Endothelial cell of umbilical vein (primary cell): Measurements from ENCODE around the gene RAD1. TPM values are rescaled to one million over a fixed set of nuclear protein-coding genes. Genes with fewer than 3 reads are reported as not detected.

Source experiments
- BruUV-seq: library from RNA; stranded (reverse); fragments of 400-500 nt; replicated peaks from 2 replicates; lab custom pipeline; 2021; lab: Mats Ljungman, UMichigan
- CTCF ChIA-PET: fragments of 300-600, 350-600 bp; sonication (Branson Sonifier 250); formaldehyde crosslinking; loops from one replicate; lab custom pipeline; 2021; ENCODE audit warnings: antibody characterized with exemption, inconsistent platforms; lab: Charles Lee
- POLR2A ChIA-PET: fragments of 300-600, 350-600 bp; sonication (Branson Sonifier 250); formaldehyde crosslinking; loops from one replicate; lab custom pipeline; 2021; ENCODE audit warnings: antibody characterized with exemption, inconsistent platforms; lab: Charles Lee
- DNase-seq: peaks from one replicate; pipeline ENCODE4 v3.0.0-alpha.2; 2011; ENCODE audit warnings: low read depth, low spot score
- FAIRE-seq: peaks from 2 replicates; lab custom pipeline; 2011; peaks lifted over from hg19 to GRCh38; lab: Jason Lieb, UNC
- H2AFZ ChIP-seq: 2 replicates; pipeline ENCODE4 v1.6.0; 2012; ENCODE audit warnings: low read depth, low read length, control low read depth, inconsistent platforms
- H3K27ac ChIP-seq: 2 replicates; pipeline ENCODE4 v1.5.1; 2011; ENCODE audit warnings: low read depth, mild to moderate bottlenecking, control low read depth, low read length, moderate library complexity; ENCODE audit not compliant: insufficient read depth
- H3K27me3 ChIP-seq, 2 experiments: 2 replicates each; pipeline versions ENCODE4 v1.6.0 to v1.6.1; 2011; ENCODE audit warnings: low read length in 2 of 2, mixed read lengths in 1 of 2; ENCODE audit not compliant: control insufficient read depth in 2 of 2, insufficient read depth in 2 of 2
- H3K36me3 ChIP-seq, 2 experiments: 2 replicates in 1 of 2; 3 replicates in 1 of 2; pipeline ENCODE4 v1.5.1; 2011; ENCODE audit warnings: low read length in 2 of 2, mild to moderate bottlenecking in 1 of 2, moderate library complexity in 1 of 2; ENCODE audit not compliant: control insufficient read depth in 2 of 2, insufficient read depth in 2 of 2; ENCODE audit errors: extremely low read depth in 1 of 2
- H3K4me1 ChIP-seq: 3 replicates; pipeline ENCODE4 v1.5.1; 2011; ENCODE audit warnings: mild to moderate bottlenecking, low read length; ENCODE audit not compliant: control insufficient read depth, insufficient read depth; ENCODE audit errors: extremely low read depth
- H3K4me2 ChIP-seq: 2 replicates; pipeline ENCODE4 v1.6.1; 2011; ENCODE audit warnings: low read length, control low read depth, mixed read lengths; ENCODE audit not compliant: insufficient read depth
- H3K4me3 ChIP-seq, 3 experiments: fragments of 200-600 bp in 1 of 3; sonication (generic), shearing (Covaris generic) in 1 of 3; replicated peaks in 1 of 3; 2 replicates each; pipeline ENCODE4 v1.5.1; 2011 to 2016; ENCODE audit warnings: control low read depth in 3 of 3, low read length in 3 of 3, mild to moderate bottlenecking in 2 of 3, inconsistent platforms in 1 of 3, low read depth in 1 of 3, moderate library complexity in 1 of 3; ENCODE audit not compliant: insufficient read depth in 1 of 3
- H3K79me2 ChIP-seq: 2 replicates; pipeline ENCODE4 v1.6.0; 2012; ENCODE audit warnings: low read length, inconsistent platforms; ENCODE audit not compliant: control insufficient read depth, insufficient read depth
- H3K9ac ChIP-seq: replicated peaks from 2 replicates; pipeline ENCODE3; 2011; ENCODE audit warnings: low read length, control low read depth; ENCODE audit not compliant: insufficient read depth; ENCODE audit errors: extremely low read depth
- H3K9me1 ChIP-seq: replicated peaks from 3 replicates; pipeline ENCODE4 v1.6.0; 2011; ENCODE audit warnings: mild to moderate bottlenecking, low read length; ENCODE audit not compliant: control insufficient read depth, insufficient read depth; ENCODE audit errors: extremely low read depth
- H3K9me3 ChIP-seq: replicated peaks from 2 replicates; pipeline ENCODE4 v1.5.1; 2012; ENCODE audit warnings: low read length, inconsistent platforms; ENCODE audit not compliant: control insufficient read depth, insufficient read depth
- H4K20me1 ChIP-seq: replicated peaks from 2 replicates; pipeline ENCODE3; 2011; ENCODE audit warnings: mild to moderate bottlenecking, low read length; ENCODE audit not compliant: control insufficient read depth, insufficient read depth; ENCODE audit errors: extremely low read depth
- EZH2 ChIP-seq: IDR thresholded peaks from 2 replicates; pipeline ENCODE4 v1.6.1; 2012; ENCODE audit warnings: borderline replicate concordance, low read depth, mild to moderate bottlenecking, moderate library complexity, low read length, inconsistent platforms; ENCODE audit not compliant: severe bottlenecking
- FOS ChIP-seq: IDR thresholded peaks from 2 replicates; pipeline ENCODE4 v1.6.1; 2011; ENCODE audit warnings: mild to moderate bottlenecking, low read length, moderate library complexity, borderline replicate concordance; ENCODE audit not compliant: insufficient read depth
- GATA2 ChIP-seq: IDR thresholded peaks from 2 replicates; pipeline ENCODE4 v1.7.0; 2011; ENCODE audit warnings: low read depth, mild to moderate bottlenecking, moderate library complexity, mixed read lengths, low read length; ENCODE audit not compliant: insufficient read length, insufficient read depth
- JUN ChIP-seq: IDR thresholded peaks from 2 replicates; pipeline ENCODE4 v1.6.1; 2011; ENCODE audit warnings: borderline replicate concordance, low read depth; ENCODE audit not compliant: insufficient read length, insufficient read depth
- MYC ChIP-seq: IDR thresholded peaks from one replicate; pipeline ENCODE4 v1.6.1; 2011; ENCODE audit warnings: mild to moderate bottlenecking, low read depth, low read length
- POLR2A ChIP-seq: IDR thresholded peaks from 2 replicates; pipeline ENCODE4 v1.6.1; 2012; ENCODE audit warnings: low read depth, mild to moderate bottlenecking, control low read depth, low read length
- POLR2AphosphoS5 ChIP-seq: IDR thresholded peaks from 2 replicates; pipeline ENCODE4 v1.6.1; 2012; ENCODE audit warnings: low read depth, mild to moderate bottlenecking, control low read depth, low read length, moderate library complexity; ENCODE audit not compliant: insufficient read depth
- dilution Hi-C: fragments of 300-500 bp; cut with MboI; formaldehyde crosslinking; loops from one replicate; pipeline ENCODE4 v1.15.0; 2019; ENCODE audit warnings: low sequenced_read_pairs; ENCODE audit not compliant: extremely low pct_ligation_motif_present
- intact Hi-C: fragments of 100-400 bp; cut with micrococcal nuclease; formaldehyde crosslinking; loops from one replicate; pipeline ENCODE4 v1.10.0; 2022
- polyA plus RNA-seq, 4 experiments: library from polyadenylated mRNA; depleted of rRNA in 3 of 4; stranded (reverse) in 3 of 4; unstranded in 1 of 4; fragments of >200 nt; gene quantifications; 2 replicates each; pipeline versions ENCODE4 v1.2.1 to v1.2.3, GENCODE V29; 2011 to 2012; ENCODE audit warnings: missing spikeins in 1 of 4
- total RNA-seq: library from RNA; stranded (reverse); gene quantifications from 2 replicates; pipeline ENCODE4 v1.2.3, GENCODE V29; 2021
- TF ChIP-seq, protein P1 (sequence below): IDR thresholded peaks from 2 replicates; pipeline ENCODE4 v1.6.1; 2011; ENCODE audit not compliant: insufficient read depth, insufficient read length
- TF ChIP-seq, protein P2 (sequence below), 2 donors: IDR thresholded peaks; 1 replicate in 1 of 2; 2 replicates in 1 of 2; pipeline ENCODE4 v1.5.1; 2011; ENCODE audit warnings: low read length in 2 of 2, mild to moderate bottlenecking in 2 of 2, moderate library complexity in 2 of 2, control low read depth in 1 of 2, inconsistent platforms in 1 of 2, low read depth in 1 of 2; ENCODE audit not compliant: insufficient read depth in 1 of 2; ENCODE audit errors: extremely low read depth in 1 of 2

RAD1 gene
- total and polyA plus RNA-seq, 2 donors (not counting 3 experiments of a cell fraction or from before 2014, with no cell fraction given), result 10.7 to 22.2 TPM

DNA sequence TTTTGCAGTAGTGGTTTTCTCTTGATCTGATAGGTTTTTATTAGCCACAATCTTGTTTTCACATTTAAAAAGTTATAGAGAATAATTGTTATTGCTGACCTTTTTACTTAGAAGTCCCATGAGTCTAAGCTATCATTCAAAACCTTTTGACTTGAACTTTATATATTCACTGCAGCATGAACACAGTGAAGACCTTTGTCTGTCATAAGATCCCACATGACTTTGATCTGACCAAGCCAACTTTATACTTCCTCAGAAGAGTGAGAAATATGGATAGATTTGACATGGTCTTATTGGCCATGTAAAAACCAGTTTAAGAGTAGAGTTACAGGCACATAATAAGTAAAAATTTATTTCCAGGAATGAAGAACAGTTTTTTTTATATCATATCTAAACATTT is 34.1 kb downstream of the RAD1 start:
- no peaks in the 10 kb centered on the region for H3K9me3 ChIP-seq
- no peaks in the 10 kb centered on the region for H3K4me1 ChIP-seq
- no peaks in the 10 kb centered on the region for H3K9me1 ChIP-seq
- dilution Hi-C loops, result no loop called here
- no peak overlapping the region for H3K9ac ChIP-seq
- TF ChIP-seq FOS (no peak), GATA2 (no peak), JUN (no peak), EZH2 (no peak)
- TF ChIP-seq, protein P1, sequence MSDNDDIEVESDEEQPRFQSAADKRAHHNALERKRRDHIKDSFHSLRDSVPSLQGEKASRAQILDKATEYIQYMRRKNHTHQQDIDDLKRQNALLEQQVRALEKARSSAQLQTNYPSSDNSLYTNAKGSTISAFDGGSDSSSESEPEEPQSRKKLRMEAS, result no peak
- POLR2A ChIA-PET, result no interaction called here
- H3K36me3 ChIP-seq, result no peaks in the 10 kb centered on the region
- FAIRE-seq (no peak), DNase-seq (no peak)
- H2AFZ ChIP-seq, result no peak overlapping the region
- intact Hi-C loops, result no loop called here
- H3K79me2 ChIP-seq, result no peaks in the 10 kb centered on the region
- no peak overlapping the region for H3K4me3 ChIP-seq
- CTCF ChIA-PET, result interaction anchor here (2.1 kb wide), 1 partner anchor 17 kb away, joined by 6 read pairs; no protein-coding TSS in a partner anchor
- no peak overlapping the region for H3K27ac ChIP-seq
- H4K20me1 ChIP-seq, result no peaks in the 10 kb centered on the region
- no peak overlapping the region for H3K4me2 ChIP-seq
- peaks cover 0 to 3% of the 10 kb centered on the region in 2 experiments for H3K27me3 ChIP-seq
- no TSS peak for BruUV-seq

DNA sequence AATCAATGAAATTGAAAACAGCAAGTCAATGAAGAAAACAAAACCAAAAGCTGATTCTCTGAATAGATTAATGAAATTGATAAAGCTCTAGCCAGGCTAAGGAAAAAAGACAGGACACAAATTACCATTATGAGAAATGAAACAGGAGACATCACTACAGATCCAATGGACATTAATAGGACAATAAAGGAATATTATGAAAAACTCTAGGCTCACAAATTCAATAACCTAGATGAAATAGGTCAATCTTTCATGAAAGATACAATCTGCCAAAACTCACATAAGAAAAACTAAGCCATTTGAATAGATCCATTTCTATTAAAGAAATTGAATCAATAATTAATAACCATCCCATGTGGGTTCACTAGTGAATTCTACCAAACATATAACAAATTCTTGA is 39.0 kb downstream of the RAD1 start:
- ChIA-PET CTCF (no interaction called here), POLR2A (no interaction called here)
- Histone ChIP-seq H4K20me1 (no peaks in the 10 kb centered on the region), H2AFZ (no peak overlapping the region), H3K27me3 (no peaks in the 10 kb centered on the region), H3K9me1 (no peaks in the 10 kb centered on the region), H3K36me3 (no peaks in the 10 kb centered on the region), H3K9me3 (no peaks in the 10 kb centered on the region), H3K4me2 (no peak overlapping the region), H3K79me2 (no peaks in the 10 kb centered on the region), H3K9ac (no peak overlapping the region), H3K27ac (no peak overlapping the region), H3K4me1 (no peaks in the 10 kb centered on the region), H3K4me3 (no peak overlapping the region)
- DNase-seq, result no peak
- dilution Hi-C loops, result no loop called here
- no TSS peak for BruUV-seq
- intact Hi-C loops, result no loop called here
- FAIRE-seq, result no peak
- TF ChIP-seq MYC, result no peak
- no peak for TF ChIP-seq FOS
- no peak for TF ChIP-seq JUN
- no peak for TF ChIP-seq POLR2AphosphoS5
- no peak for TF ChIP-seq GATA2
- TF ChIP-seq, protein P2, sequence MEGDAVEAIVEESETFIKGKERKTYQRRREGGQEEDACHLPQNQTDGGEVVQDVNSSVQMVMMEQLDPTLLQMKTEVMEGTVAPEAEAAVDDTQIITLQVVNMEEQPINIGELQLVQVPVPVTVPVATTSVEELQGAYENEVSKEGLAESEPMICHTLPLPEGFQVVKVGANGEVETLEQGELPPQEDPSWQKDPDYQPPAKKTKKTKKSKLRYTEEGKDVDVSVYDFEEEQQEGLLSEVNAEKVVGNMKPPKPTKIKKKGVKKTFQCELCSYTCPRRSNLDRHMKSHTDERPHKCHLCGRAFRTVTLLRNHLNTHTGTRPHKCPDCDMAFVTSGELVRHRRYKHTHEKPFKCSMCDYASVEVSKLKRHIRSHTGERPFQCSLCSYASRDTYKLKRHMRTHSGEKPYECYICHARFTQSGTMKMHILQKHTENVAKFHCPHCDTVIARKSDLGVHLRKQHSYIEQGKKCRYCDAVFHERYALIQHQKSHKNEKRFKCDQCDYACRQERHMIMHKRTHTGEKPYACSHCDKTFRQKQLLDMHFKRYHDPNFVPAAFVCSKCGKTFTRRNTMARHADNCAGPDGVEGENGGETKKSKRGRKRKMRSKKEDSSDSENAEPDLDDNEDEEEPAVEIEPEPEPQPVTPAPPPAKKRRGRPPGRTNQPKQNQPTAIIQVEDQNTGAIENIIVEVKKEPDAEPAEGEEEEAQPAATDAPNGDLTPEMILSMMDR (IDR thresholded peaks at IDR 0.05; ENCODE audit: extremely low read depth in 1 of 2, insufficient read depth in 1 of 2, low read depth in 1 of 2, low read length in 2 of 2), result no peak
- TF ChIP-seq POLR2A, result no peak
- TF ChIP-seq EZH2, result no peak
- TF ChIP-seq, protein P1, result no peak
